ENCODE measurements around the gene TBX20.
"Not testable (repeated sequence)": the region's sequence is repeated elsewhere in the genome, so short reads cannot be mapped to it uniquely, and the experiment has no call there.

- not testable (repeated sequence) for TF ChIP-seq ZNF8 (CRISPR knock-in tag; IDR thresholded peaks at IDR 0.05); ARNTL (CRISPR knock-in tag; IDR thresholded peaks at IDR 0.05; ENCODE audit: borderline replicate concordance, low read depth); OSR1 (CRISPR knock-in tag; IDR thresholded peaks at IDR 0.05); TOX (CRISPR knock-in tag; IDR thresholded peaks at IDR 0.05; ENCODE audit: borderline replicate concordance); ZFP30 (CRISPR knock-in tag; IDR thresholded peaks at IDR 0.05); ZNF565 (CRISPR knock-in tag; conservative IDR thresholded peaks at IDR 0.05; ENCODE audit: low read depth); RARB (CRISPR knock-in tag; IDR thresholded peaks at IDR 0.05)
- TF ChIP-seq, protein P1, sequence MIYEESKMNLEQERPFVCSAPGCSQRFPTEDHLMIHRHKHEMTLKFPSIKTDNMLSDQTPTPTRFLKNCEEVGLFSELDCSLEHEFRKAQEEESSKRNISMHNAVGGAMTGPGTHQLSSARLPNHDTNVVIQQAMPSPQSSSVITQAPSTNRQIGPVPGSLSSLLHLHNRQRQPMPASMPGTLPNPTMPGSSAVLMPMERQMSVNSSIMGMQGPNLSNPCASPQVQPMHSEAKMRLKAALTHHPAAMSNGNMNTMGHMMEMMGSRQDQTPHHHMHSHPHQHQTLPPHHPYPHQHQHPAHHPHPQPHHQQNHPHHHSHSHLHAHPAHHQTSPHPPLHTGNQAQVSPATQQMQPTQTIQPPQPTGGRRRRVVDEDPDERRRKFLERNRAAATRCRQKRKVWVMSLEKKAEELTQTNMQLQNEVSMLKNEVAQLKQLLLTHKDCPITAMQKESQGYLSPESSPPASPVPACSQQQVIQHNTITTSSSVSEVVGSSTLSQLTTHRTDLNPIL (CRISPR knock-in tag; IDR thresholded peaks at IDR 0.05; ENCODE audit: low read depth) = not testable (repeated sequence)
Observed at GRCh38 chr7:35190146-35190773, 63.6 kb downstream of the TBX20 start.
